Lung (tissue), 12 donors: Measurements from ENCODE around the gene PIGU. TPM values are rescaled to one million over a fixed set of nuclear protein-coding genes. Genes with fewer than 3 reads are reported as not detected.

Experiments used
- ATAC-seq: fragments of 200-7000 bp; cut with Tn5 transposase; one replicate; pipeline ENCODE4 v1.9.1; 2020; ENCODE audit warnings: moderate number of reproducible peaks; ENCODE audit not compliant: insufficient read depth, low FRiP score
- DNase-seq, 3 donors: peaks; one replicate each; pipeline ENCODE4 v3.0.0-alpha.2; 2013 to 2017
- H3K27ac ChIP-seq, 2 donors: one replicate each; pipeline ENCODE4 v1.5.1; 2013; ENCODE audit warnings: mild to moderate bottlenecking in 2 of 2, moderate library complexity in 2 of 2, control low read depth in 1 of 2, inconsistent platforms in 1 of 2, low read depth in 1 of 2, low read length in 1 of 2
- H3K27me3 ChIP-seq, 3 donors: one replicate each; pipeline ENCODE4 v1.5.1; 2013; ENCODE audit warnings: low read length in 2 of 3; ENCODE audit not compliant: control insufficient read depth in 3 of 3, insufficient read depth in 3 of 3
- H3K36me3 ChIP-seq, 4 donors: one replicate each; pipeline ENCODE4 v1.5.1; 2013; ENCODE audit warnings: low read length in 4 of 4, mild to moderate bottlenecking in 1 of 4, moderate library complexity in 1 of 4; ENCODE audit not compliant: control insufficient read depth in 4 of 4, insufficient read depth in 4 of 4
- H3K4me1 ChIP-seq, 5 donors: one replicate each; pipeline ENCODE4 v1.5.1; 2013; ENCODE audit warnings: low read length in 5 of 5, mild to moderate bottlenecking in 2 of 5, moderate library complexity in 1 of 5; ENCODE audit not compliant: control insufficient read depth in 5 of 5, insufficient read depth in 5 of 5
- H3K4me3 ChIP-seq: one replicate; pipeline ENCODE4 v1.5.1; 2013; ENCODE audit warnings: mild to moderate bottlenecking, control low read depth, moderate library complexity
- H3K9ac ChIP-seq, 2 donors: one replicate each; pipeline ENCODE4 v1.5.1; 2013; ENCODE audit warnings: low read length in 2 of 2, control low read depth in 1 of 2; ENCODE audit not compliant: insufficient read depth in 1 of 2
- H3K9me3 ChIP-seq, 4 donors: one replicate each; pipeline ENCODE4 v1.5.1; 2013; ENCODE audit warnings: low read length in 3 of 4, mild to moderate bottlenecking in 1 of 4, moderate library complexity in 1 of 4; ENCODE audit not compliant: control insufficient read depth in 4 of 4, insufficient read depth in 3 of 4
- WGBS, 2 donors: extraction: QIAGEN DNeasy Blood & Tissue Kit; methylation state at CpG; one replicate each; pipeline ENCODE4 v1.1.7; 2013; 5-methylcytosine and 5-hydroxymethylcytosine counted together
- polyA plus RNA-seq, 2 donors: library from polyadenylated mRNA; stranded (reverse); fragments of 200-250 nt; gene quantifications; one replicate each; pipeline ENCODE4 v1.2.1, GENCODE V29; 2013
- total RNA-seq, 2 donors: library from RNA; depleted of rRNA in 1 of 2; stranded (reverse); fragments of >200 nt in 1 of 2; gene quantifications; one replicate each; pipeline ENCODE4 v1.2.1, GENCODE V29; 2014 to 2021
- TF ChIP-seq, protein P1 (sequence below): IDR thresholded peaks from 2 replicates; pipeline ENCODE4 v1.5.1; 2012; ENCODE audit warnings: mild to moderate bottlenecking; ENCODE audit errors: control extremely low read depth, extremely low read depth
- donor health status: control.
- donor health status: control.
- donor health status: Bipolar disorder and iron deficiency.
- donor health status: healthy.
- donor health status: DM: yes; HTN: yes; CAD: no.

PIGU gene
- total and polyA plus RNA-seq, 4 donors, result 15.7 to 21.2 (median 20.1) TPM

DNA sequence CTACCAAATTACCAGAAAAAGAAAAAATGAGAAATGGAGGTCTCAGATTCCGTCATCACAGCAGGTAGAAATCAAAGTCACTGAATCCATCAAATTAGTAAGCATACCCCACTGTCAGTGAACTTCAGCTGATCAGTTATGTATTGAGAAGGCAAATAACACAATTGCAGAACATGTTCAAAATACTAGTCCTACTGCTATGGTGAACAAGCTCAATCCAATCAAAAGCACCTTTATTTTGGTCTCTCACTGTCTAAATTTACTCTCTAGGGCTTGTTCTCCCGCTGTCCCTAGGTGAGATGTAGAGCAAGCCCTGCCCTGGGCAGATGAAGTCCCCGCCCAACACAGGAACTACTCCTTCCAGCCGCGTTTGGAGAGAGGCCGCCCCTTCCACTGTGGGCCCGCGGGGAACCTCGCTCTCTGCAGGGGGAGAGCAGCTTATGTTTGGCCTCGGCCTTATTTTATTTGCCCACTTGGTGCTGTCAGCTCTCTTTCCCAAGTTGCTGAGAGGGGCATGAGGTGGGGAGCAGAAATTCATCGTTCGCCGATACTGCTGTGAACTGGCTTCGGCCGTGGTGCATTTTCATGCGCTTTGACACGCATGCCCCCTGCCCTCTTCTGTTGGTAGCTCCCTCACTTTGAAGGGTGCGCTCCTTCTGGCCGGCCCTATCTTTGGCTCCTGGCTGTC, 132.6 kb downstream of the PIGU start:
- DNase-seq (peak; percentile 38 to 54 (median 44)), ATAC-seq (no peak)
- Histone ChIP-seq H3K9ac (no peak overlapping the region), H3K27me3 (no peaks in the 10 kb centered on the region), H3K27ac (no peak overlapping the region), H3K36me3 (peaks cover 0 to 24% (median 3%) of the 10 kb centered on the region in 4 donors), H3K9me3 (no peaks in the 10 kb centered on the region), H3K4me1 (peaks cover 0 to 12% (median 0%) of the 10 kb centered on the region in 5 donors), H3K4me3 (no peak overlapping the region)
- TF ChIP-seq, protein P1, sequence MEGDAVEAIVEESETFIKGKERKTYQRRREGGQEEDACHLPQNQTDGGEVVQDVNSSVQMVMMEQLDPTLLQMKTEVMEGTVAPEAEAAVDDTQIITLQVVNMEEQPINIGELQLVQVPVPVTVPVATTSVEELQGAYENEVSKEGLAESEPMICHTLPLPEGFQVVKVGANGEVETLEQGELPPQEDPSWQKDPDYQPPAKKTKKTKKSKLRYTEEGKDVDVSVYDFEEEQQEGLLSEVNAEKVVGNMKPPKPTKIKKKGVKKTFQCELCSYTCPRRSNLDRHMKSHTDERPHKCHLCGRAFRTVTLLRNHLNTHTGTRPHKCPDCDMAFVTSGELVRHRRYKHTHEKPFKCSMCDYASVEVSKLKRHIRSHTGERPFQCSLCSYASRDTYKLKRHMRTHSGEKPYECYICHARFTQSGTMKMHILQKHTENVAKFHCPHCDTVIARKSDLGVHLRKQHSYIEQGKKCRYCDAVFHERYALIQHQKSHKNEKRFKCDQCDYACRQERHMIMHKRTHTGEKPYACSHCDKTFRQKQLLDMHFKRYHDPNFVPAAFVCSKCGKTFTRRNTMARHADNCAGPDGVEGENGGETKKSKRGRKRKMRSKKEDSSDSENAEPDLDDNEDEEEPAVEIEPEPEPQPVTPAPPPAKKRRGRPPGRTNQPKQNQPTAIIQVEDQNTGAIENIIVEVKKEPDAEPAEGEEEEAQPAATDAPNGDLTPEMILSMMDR, result no peak
- WGBS, 2 donors, result 12 to 25% methylated on average over 19 of the region's 19 CpGs

DNA sequence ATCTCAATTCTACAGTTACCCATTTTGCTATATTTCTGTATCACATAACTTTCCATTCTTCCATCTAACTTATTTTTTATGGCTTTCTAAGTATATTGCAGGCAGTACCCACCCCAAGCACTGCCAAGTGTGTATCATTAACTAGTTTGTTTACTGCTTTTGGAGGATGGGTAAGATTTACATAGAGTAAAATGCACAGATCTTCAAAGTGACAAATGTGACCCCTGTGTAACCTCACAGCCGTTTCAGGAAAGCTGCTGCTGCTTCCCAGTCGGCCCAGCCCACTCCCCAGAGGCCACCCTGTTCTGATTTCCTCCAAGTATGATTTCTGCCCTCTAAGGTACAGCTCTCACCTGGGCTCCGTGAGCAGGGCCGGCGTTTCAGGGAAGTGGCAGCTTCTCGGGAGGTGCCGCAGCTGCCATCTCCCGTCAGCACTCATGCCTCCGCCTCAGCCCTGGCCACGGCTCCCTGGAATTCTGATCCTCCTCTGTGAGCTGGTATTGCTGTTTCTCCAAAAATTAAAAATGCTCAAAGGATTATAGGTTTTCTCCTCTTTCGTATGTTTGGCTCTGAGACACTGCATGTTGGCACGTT, 133.3 kb downstream of the PIGU start:
- Histone ChIP-seq H3K36me3 (peaks cover 0 to 26% (median 3%) of the 10 kb centered on the region in 4 donors), H3K4me1 (peaks cover 0 to 12% (median 0%) of the 10 kb centered on the region in 5 donors), H3K4me3 (no peak overlapping the region), H3K9me3 (no peaks in the 10 kb centered on the region), H3K9ac (no peak overlapping the region), H3K27ac (no peak overlapping the region), H3K27me3 (no peaks in the 10 kb centered on the region)
- ATAC-seq, result no peak
- TF ChIP-seq, protein P1, result no peak
- WGBS, 2 donors, result 78 to 85% methylated on average over 12 of the region's 12 CpGs
- DNase-seq, result no peak

DNA sequence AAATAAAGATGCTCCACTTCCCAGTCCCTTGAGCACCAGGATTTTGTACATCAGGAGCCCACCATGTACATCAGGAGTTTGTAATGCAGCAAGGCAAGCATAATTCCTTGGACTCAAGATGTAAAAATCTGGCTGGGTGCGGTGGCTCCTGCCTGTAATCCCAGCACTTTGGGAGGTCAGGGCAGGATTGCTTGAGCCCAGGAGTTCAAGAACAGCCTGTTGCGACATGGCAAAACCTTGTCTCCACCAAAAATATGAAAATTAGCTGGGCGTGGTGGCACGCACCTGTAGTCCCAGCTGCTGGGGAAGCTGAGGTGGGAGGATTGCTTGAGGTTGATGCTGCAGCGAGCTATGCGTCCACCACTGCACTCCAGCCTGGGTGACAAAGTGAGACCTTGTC, 134.5 kb downstream of the PIGU start:
- peaks cover 0 to 12% (median 0%) of the 10 kb centered on the region in 5 donors for H3K4me1 ChIP-seq
- no peaks in the 10 kb centered on the region for H3K27me3 ChIP-seq
- peaks cover 0 to 2% (median 0%) of the 10 kb centered on the region in 4 donors for H3K9me3 ChIP-seq
- no peak overlapping the region for H3K4me3 ChIP-seq
- no peak overlapping the region for H3K27ac ChIP-seq
- peaks cover 0 to 30% (median 5%) of the 10 kb centered on the region in 4 donors for H3K36me3 ChIP-seq
- DNase-seq (no peak), ATAC-seq (no peak)
- 98% methylated on average over 6 of the region's 6 CpGs for WGBS, 2 donors
- no peak overlapping the region for H3K9ac ChIP-seq
- TF ChIP-seq, protein P1, result no peak
